Activated CD8-positive, alpha-beta memory T cell treated with anti-CD3 and anti-CD28 coated beads, Interleukin-2, amount 50 U/mL, for 4 hours (primary cell): ENCODE results near the gene SLC8A1.

Experiments
- DNase-seq: peaks from one replicate; pipeline ENCODE4 v3.0.0-alpha.2; 2020

Gene SLC8A1

DNA sequence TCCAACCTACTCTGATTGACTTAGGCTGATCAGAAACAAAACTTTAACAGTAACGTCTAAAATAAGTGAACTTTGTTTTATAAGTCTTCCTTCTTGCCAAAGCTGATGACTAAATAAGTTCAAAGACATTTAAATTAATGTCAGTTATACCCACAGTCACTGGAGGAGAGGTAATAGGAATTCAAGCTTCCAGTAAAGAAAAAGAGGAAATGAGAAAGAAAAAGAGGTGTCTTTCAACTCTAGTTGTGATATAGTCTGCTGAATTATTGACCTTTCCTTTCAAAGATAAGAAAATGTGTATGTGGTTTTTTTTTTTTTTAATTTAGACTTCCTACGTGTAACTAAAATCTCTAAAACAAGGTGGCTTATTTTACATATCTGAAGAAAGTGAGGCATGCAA, 191.5 kb downstream of the SLC8A1 start:
- no peak for DNase-seq

DNA sequence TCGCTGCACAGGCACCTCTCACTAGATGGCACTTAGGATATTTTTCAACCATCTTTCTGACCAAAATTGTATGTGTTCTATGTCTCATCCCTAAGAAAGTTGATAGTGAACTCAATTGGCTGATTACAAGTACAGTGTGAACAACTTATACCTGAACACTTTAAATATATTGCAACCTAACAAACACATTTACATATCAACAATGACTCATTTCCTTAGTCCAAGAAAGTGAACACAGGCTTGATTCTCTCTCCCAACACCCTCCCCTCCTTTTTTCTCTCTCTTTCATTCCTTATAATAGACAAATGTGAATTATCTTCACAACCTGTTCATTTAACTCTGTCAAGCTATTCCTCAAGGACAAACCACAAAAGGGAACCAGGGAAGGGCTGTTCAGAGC, 192.0 kb downstream of the SLC8A1 start:
- no peak for DNase-seq

DNA sequence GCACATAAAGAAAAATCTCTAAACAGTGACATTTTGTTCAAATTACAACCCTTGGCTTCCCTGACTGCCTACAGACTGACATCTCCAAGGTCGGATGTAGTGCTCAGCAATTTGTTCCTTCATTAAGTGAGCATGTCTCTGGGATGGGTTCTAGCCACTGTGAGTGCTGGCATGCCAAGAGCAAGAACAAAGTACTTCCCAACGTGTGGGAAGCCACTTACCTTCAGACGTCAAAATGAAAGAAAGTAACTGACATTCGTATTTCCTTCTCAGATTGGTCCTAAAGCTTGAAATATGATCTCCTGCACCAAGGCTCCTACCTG, 193.8 kb downstream of the SLC8A1 start:
- no peak for DNase-seq

DNA sequence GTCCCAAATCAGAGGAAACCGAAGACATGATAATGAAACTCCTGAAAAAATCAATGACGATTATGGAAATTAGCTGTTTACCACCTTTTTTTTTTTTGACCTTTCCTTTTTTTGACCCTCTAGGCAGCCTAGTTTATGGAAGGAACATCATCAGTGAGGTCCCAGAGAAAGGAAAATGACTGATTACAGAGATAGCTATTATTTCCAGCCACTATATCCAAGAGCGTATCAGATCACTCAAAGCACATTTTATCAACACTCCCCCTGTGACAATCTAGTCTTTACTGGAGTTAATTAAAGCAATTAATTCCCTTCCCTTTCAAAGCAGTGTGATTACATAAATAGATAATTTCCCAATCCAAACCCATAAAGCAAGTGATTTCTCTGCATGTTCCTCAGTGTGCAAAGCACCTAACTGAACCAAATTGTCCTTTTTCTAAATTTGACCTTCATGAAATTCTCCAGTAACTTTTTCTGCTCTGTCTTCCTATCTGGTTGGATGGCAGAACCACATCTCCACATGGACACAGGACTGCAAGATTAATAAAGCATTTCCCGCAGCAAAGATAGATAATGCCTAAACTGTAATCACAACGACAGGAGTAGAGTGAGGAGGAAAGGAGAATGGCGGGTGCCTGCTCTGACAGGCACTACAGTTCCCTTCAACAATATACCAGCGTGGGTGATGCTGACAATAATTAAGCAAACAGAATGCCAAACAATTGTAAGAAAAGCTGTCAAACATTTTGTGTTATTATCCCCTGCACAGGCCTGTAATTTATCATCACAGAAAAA, 194.4 kb downstream of the SLC8A1 start:
- no peak for DNase-seq

DNA sequence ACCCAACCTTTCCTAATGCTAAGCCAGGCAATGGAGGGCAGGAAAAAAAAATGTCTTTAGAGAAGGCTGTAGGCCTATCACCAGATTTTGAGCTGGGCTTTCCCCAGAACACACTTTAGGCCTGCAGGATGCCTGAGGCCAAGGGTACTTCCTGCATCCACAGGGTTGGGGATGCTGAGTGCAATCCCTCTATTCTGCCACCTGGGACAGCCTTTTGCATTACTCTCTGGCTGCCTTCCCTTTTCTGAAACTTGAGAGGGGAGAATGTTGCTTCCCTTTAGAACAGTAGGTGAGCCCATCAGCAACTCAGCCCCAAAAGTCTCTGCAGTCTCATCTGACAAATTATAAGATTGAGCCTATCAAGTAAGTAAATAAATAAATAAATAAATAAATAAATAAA, 195.2 kb downstream of the SLC8A1 start:
- no peak for DNase-seq

DNA sequence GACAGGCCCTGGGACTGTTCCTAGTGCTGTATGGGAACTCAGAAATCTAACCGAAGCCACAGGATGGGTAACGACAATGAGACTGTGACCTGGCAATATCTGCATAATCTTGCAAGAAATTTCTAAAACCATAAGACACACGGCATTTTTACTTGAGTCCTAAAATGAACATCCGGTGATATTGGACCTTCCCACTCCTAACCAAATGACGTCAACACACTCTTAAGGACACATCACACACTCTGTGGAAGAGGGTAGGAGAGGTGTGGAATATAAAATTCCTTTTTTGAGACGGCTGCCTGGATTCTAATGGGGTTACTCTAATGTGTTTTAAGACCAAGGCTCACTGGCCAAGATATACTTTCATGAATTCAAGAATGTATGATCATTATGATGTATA, 195.9 kb downstream of the SLC8A1 start:
- DNase-seq, result no peak

DNA sequence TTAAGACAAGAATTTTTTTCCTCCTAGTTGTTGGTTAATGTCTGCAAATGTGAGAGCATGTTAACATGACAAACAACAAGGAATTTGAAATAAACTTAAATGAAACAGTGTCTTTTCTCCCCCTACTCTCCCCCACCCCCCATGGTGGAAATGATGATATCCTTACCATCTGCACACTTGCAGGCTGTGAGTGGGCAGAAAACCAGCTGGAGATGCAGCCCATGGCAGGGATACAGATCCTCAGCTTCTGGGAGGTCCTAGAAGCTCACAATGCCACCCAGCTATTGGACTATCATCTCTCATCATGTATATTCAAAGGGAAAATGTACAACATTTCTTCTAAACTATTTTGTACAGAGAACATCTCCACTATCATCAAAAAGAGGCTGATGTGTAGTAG, 196.8 kb downstream of the SLC8A1 start:
- no peak for DNase-seq

DNA sequence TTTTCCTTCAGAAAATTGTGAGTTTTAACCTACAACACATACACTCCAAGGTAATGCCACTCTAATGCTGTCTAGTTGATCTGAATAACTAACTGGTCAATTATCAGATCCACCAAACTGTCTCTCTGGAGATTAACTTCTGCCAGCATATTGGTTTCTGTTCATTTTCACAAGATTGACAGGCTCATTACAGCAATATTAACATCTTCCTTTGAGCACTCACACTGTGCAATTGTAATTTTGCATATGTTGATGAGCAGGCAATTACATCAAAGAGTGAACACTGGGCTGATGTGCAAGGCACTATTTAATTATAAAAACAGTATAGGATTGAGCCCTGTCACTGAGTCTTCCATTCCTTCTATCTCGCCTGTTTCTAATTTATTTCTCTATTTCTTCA, 197.3 kb downstream of the SLC8A1 start:
- no peak for DNase-seq

DNA sequence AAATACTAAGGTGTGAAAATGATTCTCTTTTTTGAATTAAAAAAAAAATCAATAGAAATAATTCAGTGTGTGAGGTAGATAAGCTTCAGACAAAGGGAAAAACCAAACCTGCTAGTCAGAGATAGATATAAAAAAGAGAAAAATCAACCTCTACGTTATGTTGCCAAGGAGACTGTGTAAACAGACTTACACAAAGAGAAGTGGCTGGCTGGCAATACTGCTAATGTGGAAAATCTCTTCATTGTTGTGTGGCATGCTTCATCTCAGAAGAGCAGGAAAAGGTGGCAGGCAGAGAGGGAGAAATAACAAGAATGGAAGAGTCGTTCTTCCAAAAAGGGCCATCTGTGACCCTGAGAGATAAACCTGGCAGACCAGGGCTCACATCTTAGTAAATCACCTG, 200.8 kb downstream of the SLC8A1 start:
- no peak for DNase-seq

DNA sequence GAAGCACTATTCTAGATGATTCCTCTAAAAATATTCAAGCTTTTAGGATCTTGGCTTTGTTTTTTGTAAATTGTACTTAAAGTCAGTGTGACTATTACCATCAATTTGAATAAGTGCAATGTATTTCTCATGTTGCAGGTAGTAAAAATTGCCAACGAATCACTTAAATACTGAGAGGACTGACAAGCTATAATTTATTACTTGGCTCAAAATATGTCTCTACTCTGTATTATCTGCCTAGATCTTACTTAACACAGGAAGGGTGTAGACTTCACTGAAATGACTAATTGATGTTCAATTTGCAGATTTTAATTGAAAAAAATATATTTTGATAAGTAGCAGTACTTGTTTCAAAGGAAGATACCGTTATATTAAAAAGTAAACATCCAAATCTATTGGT, 202.3 kb downstream of the SLC8A1 start:
- DNase-seq, result no peak

DNA sequence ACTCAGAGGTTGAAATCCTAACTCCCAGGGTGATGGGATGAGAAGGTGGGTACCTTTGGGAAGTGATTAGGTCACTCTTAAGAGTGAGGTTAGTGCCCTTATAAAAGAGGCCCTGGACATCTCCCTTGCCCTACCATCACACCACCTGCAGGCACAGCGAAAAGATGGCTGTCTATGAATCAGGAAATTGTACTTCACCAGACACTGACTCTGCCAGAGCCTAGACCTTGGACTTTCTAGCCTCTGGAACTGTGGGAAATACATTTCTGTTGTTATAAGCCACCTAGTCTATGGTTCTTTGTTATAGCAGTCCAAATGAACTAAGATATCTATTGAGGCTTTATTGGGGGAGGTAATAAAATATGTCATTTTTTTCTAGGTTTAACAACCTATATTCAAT, 203.6 kb downstream of the SLC8A1 start:
- no peak for DNase-seq

DNA sequence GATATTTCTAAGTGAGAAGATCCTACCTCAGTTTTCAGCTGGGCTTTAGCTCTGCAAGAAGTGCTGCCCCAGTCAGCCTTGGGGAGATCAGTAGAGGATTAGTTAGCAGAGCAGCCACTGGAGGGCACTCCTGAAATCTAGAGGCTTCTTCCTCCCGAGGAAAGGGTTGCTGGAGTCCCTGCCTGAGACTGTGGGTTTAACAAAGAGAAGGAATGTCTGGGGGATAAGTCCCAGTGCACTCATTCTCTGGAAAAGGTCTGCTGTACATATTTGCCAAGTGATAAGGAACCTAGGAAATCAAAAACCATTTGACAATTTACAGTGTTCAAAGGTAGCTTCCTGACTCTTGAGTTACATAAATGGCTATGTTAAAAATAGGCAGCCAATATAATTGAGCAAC, 207.2 kb downstream of the SLC8A1 start:
- no peak for DNase-seq

DNA sequence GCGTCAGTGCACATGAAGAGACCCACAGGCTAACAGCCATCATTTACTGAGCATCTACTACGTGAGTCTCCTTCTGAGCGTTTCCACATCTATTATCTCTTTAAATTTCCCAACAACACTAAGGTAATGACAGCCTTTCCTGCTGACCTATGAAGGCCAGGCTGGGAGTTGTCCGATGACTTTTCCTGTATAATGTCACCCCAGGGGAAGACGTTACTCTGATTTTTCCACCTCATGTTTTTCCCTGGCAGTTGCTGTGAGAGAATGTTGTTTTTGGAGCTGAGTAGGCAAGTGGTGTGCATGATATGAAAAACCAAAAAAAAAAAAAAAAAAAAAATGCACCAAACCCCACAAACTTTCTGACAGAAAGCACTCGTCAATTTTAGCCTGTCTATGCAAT, 207.6 kb downstream of the SLC8A1 start:
- no peak for DNase-seq

DNA sequence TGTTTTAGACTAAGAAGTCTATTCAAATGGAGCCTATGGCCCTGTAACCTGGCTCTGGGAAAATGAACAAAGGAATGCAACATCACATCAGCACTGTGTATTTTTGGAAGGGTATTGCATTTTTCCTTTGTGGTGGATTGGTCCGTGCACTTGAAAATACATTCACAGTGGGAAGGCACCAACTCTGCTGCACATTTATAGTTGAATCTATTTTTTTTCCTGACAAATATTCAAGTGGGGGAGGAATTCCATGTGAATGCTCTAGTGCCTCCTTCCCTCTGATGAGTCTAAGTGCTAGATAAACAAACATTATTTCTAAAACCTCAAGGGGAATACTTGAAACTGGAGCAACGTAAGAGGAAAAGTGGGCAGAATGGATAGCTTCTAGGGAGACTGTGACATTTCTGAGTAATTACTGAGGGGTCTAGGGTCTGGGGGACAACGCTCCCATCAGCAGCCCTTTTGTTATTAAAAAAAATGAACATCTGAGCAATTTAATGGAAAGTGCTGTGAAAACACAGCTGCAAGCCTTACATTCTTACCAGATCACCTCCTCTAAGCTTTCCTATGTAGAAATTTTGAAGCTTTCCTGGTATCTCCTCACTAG, 208.2 kb downstream of the SLC8A1 start:
- no peak for DNase-seq

DNA sequence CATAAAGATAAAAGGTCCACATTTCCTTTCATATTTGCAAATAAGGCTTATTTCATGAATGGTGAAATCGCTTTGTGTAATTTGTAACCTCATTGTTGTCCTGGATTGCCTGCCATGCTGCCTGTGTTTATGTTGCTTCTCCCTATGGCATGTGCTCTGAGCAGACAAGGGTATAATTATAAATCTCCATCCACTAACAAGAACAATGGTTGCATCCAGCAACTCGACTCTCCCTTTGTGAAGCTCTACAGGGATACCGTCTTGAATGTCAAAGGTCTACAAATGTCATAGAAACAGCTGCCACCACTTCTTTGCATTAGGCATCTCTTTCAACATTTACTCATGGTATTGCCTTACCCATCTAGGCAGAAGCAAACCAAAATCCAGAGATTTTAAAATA, 209.6 kb downstream of the SLC8A1 start:
- DNase-seq, result no peak

DNA sequence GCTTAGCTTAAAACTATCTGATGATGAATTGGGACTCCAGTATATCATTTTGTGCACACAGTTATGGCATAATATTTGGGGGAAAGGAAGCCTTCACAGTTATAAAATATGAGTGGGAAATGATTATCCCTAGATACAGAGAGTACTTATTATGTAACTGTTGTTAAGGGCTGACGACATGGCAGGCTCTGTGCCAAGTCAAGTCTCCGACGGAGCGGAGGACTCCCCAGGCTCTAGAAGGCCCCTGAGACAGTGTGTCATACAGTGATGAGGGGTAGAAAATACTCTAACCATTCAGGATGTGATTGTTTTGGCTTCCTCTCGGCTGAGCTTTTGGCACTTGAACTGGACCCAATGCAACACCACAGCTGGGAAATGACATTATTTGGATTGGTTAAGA, 211.8 kb downstream of the SLC8A1 start:
- DNase-seq, result no peak

DNA sequence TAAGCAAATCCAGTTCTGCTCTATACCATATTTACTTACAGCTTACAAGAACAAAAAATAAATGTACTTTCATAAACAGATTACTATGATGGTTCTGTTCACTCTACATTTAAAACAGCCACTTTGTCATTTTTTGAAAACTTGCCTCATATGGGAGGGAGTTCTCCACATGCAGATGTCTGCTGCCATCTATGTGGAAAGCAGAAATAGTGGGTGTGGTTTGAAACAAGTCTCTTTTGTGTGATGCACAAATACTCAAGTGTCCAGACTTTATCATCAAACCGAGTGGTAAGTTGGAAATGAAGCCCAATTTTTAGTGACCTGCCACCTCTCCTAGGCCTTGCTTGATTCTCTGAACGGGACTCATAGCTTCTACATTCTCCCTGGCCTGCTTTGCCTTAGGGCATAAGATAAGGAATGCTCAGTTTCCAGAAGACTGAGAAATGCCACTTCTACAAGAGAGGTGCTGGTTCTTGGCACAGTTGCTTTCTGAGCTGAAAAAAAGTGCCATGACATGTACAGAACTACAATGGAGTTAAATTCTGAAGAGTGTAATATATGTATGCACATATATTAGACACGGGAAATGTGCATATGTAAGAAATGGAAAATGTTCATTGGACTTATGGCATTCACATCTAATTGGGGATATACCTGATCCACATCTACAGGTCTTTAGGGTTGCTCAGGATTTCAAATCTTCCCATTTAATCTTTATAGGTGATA, 221.0 kb downstream of the SLC8A1 start:
- DNase-seq, result no peak

DNA sequence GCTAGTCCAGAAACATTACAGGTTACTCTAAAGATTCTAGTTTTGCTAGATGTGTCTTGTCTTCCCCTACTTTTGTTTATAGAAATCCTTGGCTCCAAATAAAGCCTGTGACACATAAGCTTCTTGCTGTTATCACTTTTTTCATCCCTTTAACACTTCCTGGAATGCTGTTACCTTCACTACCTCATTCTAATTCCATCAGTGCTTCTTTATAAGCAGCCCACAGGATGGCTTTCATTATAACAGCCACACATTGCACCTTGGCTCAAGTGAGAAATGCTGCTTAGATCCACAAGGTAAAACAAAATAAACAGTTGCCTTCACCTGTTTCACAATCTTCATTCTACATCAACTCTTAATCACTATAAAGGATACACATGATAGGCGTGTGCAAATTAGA, 221.7 kb downstream of the SLC8A1 start:
- DNase-seq, result no peak

DNA sequence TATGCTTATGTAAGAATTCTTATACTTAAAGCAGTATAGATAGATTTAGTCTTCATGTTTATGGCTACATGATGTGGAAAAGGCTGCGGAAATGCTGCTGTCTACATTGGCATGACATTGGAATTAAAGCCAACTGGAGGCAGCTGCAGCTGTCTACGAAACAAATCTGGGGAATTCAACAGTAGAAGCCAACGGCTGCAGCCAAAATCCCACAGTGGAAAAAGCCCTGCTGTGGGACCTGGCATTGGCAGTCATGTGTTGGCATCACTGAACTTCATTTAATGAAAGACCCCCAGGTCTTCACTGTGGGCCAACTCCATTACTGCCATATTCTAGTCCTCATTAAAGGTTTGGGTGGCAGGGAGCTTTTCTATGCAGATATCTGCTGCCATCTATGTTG, 223.6 kb downstream of the SLC8A1 start:
- DNase-seq, result no peak

DNA sequence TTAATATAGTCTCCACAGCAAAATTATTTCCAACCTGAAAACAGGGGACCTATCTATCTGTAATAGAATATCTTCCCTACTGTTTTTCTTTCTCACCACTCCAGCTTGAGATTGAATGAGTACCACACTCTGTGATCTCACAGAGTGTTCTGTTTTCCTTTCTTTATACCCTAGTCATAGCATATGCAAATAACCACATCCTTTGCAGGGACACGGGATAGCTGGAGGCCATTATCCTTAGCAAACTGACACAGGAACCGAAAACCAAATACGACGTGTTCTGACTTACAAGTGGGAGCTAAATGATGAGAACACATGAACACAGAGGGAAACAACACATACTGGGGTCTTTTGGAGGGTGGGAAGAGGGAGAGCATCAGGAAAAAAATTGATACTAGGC, 224.7 kb downstream of the SLC8A1 start:
- DNase-seq, result no peak

DNA sequence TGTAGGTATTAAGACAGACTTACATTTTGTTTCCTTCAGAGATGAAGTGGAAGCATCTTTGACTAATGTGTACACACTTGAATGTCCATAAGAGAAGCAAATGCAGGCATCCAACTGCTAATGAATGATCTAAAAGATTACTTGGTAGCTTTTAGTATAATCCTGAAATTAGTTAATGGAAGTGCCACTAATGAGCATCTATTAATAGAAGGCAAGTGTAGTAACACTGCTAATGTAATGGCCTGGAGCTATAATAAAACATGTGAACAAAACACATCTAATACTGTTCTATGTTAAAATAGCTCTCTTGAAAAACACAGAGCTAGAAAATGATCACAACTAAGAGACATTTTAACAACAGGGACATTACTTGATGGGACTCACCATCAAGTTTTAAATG, 225.3 kb downstream of the SLC8A1 start:
- DNase-seq, result no peak

DNA sequence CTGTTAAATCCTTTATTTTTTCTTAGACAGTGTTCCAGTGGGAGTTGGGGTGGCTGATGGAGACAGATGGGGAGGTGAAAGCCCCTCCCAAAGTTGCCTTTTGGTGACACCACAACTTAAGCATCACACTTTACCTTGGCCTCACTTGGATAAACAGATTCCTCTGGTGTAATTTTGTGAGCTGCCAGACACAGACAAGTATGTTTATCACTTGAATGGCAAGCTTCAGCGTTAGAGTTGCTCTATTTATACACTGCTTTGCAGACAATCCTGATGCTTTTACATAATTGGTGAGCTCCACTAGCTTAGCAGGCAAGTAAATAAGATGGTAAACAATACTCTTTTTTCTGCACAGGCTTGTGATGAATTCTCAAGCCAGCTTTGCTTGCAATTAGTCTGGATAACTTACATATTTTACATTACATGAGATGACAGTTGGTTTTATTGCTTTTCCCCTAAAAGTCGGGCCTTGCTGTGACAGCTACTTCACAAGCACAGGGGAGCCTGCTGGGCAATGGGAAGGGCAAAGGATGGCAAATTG, 226.2 kb downstream of the SLC8A1 start:
- DNase-seq, result no peak

DNA sequence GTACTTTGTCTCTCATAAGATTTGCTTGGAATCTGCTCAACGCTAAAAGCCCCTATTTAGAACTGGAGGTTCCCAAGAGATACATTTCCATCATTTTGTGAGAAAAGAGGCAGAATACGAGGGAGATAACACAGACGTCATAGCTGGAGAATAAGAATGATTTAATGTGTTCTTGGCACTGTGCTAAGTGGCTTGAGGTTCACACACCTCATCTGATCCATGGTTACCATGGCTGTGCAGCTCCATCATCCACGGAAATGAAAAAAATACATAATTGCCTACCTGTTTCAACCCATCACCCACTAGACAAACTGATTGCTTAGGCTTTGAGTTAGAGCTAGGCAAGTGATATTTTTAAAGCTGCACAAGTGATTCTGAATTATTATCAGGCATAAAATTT, 227.6 kb downstream of the SLC8A1 start:
- no peak for DNase-seq
